ENCODE data around the gene CDK6.

Gene CDK6

DNA sequence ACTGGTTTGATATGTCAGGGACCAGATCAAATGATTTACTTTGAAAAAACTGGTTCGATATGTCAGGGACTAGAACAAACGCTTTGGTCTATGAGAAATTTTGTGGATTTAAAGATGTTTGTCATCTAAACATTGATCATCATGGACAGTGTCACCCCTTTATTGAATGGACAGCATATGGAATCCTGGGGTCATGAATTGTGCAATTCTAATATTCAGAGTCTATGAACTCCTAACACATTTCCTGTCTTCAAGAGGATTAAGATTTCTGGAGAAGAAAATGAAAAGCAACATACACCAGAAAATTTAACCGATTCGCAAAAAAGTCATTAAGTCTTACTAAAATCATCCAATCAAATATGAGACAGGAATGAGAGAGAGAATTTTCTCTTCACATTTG lies 139.8 kb downstream of the CDK6 start:
- DNase-seq (ENCODE audit: low read depth), result no peak
- no peak overlapping the region for H3K4me3 ChIP-seq (ENCODE audit: low read depth, low read length)
- TF ChIP-seq, protein P1, sequence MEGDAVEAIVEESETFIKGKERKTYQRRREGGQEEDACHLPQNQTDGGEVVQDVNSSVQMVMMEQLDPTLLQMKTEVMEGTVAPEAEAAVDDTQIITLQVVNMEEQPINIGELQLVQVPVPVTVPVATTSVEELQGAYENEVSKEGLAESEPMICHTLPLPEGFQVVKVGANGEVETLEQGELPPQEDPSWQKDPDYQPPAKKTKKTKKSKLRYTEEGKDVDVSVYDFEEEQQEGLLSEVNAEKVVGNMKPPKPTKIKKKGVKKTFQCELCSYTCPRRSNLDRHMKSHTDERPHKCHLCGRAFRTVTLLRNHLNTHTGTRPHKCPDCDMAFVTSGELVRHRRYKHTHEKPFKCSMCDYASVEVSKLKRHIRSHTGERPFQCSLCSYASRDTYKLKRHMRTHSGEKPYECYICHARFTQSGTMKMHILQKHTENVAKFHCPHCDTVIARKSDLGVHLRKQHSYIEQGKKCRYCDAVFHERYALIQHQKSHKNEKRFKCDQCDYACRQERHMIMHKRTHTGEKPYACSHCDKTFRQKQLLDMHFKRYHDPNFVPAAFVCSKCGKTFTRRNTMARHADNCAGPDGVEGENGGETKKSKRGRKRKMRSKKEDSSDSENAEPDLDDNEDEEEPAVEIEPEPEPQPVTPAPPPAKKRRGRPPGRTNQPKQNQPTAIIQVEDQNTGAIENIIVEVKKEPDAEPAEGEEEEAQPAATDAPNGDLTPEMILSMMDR (IDR thresholded peaks at IDR 0.05; ENCODE audit: low read depth, low read length, missing control alignments), result no peak
- in situ Hi-C loops (cut with HindIII; ENCODE audit: low sequenced_read_pairs), result no loop called here

DNA sequence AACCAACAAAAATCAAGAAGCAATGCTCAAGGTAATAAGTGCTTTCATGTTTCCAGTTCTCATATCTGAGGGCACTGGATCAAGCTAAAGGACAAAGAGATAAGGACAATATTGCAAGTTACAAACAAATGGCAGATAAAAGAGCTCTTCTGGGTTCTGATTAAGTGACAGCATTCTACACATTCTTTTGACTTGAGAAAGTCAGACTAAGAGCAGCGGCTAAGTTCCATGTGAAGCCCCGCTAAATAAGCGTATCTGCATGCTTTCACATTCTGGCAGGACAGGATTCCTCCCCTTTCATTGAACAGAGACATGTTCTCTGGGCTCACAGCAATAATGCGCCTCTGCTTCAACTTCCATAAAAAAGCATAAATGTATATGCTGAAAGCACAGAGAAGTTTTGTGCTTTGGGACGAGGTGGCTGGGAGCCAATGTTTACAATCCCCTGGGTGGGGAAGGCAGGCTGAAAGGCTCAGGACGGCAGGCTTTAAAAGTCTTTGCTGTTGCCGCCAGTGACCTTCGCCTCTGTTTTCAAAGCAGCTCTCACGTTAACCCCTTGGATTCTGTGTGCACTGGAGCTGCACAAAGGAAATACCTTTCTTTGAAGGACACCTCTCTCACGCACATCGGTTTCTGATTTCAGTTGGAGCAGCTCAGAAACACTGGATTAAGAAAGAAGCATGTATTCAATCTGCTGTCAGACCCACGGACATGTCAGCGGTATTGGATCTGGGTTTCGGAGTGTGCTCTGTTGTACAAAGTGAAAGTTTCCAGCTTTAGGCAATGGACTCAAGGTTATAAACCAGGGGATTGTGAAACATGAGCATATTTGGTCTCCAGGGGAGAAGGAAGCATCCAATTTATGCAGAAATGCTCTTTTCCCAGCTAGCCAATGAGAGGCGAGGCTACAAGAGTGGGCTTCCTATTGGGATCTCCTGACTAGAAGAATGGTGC lies 140.8 kb downstream of the CDK6 start:
- TF ChIP-seq, protein P1 (IDR thresholded peaks at IDR 0.05; ENCODE audit: low read depth, low read length, missing control alignments), result no peak
- in situ Hi-C loops (cut with HindIII; ENCODE audit: low sequenced_read_pairs), result no loop called here
- peak; percentile 94 for DNase-seq (ENCODE audit: low read depth)
- H3K4me3 ChIP-seq (ENCODE audit: low read depth, low read length), result peak overlapping the region; percentile 47

DNA sequence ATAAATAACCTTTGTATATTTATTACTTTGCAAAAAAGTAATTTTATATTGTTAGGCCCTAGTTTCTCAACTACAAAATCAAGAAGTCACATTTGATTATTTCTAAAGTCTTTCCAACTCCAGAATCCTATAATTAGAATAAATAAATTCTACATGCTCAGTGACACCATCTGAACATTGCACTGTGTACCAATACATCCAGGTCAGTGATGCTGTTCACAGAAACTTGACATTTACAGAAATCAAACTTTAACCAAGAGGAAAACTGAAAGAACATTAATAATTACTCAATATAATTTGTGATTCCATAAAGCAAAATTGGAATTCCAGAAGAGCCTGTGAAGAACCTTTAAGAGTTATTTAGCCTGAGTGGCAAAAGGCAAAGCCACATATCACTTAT lies 142.2 kb downstream of the CDK6 start:
- DNase-seq (ENCODE audit: low read depth), result no peak
- in situ Hi-C loops (cut with HindIII; ENCODE audit: low sequenced_read_pairs), result no loop called here
- TF ChIP-seq, protein P1 (IDR thresholded peaks at IDR 0.05; ENCODE audit: low read depth, low read length, missing control alignments), result no peak
- H3K4me3 ChIP-seq (ENCODE audit: low read depth, low read length), result no peak overlapping the region

DNA sequence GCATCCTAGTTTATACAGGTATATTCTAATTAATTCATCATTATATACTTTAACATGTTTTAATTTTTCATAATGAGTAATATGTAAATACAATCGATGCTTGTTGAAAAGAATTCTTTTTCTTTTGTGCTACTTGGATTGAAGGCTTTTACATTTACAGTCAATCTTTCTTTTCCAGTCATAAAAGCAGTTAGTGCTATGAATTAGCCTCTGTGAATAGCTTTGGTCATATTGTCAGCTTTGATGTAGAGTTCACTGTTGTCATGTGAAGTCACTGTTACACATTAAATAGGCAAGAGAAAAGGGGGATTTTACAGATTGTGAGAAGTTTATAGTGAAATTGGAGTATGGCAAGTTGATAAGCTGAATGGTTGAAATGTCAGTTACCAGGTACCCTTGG lies 142.9 kb downstream of the CDK6 start:
- TF ChIP-seq, protein P1 (IDR thresholded peaks at IDR 0.05; ENCODE audit: low read depth, low read length, missing control alignments), result no peak
- in situ Hi-C loops (cut with HindIII; ENCODE audit: low sequenced_read_pairs), result no loop called here

DNA sequence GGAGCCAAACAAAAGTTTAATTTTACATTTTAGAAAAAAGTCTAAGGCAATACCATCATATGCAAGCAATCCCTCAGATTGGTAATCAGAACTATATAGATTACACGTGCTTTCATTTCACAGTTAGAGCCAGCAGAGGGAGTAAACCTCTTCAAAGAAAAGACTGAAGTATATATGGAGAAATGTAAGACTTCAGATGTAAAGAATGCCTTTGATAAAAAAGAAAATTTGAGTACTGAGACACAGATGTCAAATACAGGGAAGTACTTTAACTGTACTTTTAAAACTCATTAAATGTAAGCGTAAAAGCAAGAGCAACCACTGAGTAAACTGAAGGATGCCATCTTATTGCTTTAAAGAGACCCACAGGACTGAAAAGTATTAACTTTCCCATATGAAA lies 144.8 kb downstream of the CDK6 start:
- no peak overlapping the region for H3K4me3 ChIP-seq (ENCODE audit: low read depth, low read length)
- DNase-seq (ENCODE audit: low read depth), result peak; percentile 49
- in situ Hi-C loops (cut with HindIII; ENCODE audit: low sequenced_read_pairs), result no loop called here
- TF ChIP-seq, protein P1 (IDR thresholded peaks at IDR 0.05; ENCODE audit: low read depth, low read length, missing control alignments), result peak; percentile 35

More for the DNA sequence above, 142.9 kb downstream of the CDK6 start:
- no peak overlapping the region for H3K4me3 ChIP-seq (ENCODE audit: low read depth, low read length)
- no peak for DNase-seq (ENCODE audit: low read depth)

DNA sequence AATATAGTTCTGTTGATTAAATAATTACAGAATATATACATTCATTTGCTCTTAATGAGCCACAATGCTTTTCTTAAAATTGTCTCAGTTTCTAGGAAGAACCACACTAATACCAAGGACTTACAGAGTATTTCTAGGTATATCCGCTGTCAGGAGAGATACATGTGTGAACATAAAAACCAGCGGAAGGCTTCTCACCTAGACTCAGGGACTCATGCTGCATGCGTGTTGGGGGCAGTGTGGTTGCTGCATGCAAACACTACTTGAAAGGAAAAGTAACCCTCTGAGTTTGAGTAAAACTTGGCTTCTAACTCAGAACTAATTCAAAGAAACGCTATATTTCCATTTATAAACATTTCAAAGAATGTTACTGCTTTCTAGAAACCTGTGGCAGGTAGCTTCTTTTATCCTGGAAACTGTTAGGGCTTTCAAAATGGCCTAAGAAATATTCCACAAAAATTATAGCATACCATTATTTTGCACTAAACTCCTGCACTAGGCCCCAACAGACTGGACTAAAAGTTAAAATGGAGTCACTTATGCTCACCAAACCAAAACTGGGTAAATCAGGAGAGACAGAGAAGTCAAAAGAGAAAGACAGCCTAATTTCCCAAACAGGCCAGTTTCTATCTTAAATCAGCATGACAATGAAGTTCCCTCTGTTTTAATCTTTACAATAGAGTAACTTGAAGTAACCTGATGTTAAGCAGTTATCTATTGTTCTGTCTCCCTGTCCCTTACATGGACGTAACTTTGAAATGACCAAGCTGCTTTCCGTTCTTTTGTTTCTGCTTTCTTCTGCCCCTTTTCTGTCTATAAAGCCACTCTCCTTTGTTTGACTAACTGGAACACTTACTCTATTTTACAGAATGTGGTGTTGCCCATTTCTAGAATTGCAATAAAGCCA lies 151.0 kb downstream of the CDK6 start:
- no peak for DNase-seq (ENCODE audit: low read depth)
- TF ChIP-seq, protein P1 (IDR thresholded peaks at IDR 0.05; ENCODE audit: low read depth, low read length, missing control alignments), result no peak

More for the DNA sequence above, 151.0 kb downstream of the CDK6 start:
- in situ Hi-C loops (cut with HindIII; ENCODE audit: low sequenced_read_pairs), result loop anchor here (5.0 kb wide), 1 partner anchor 48 kb away; no protein-coding TSS in a partner anchor
- H3K4me3 ChIP-seq (ENCODE audit: low read depth, low read length), result no peak overlapping the region
